ENCODE measurements around the gene UNC5A.
A peak's percentile ranks its signal among the peaks of the same experiment; 100 is the strongest.

Gene UNC5A

DNA sequence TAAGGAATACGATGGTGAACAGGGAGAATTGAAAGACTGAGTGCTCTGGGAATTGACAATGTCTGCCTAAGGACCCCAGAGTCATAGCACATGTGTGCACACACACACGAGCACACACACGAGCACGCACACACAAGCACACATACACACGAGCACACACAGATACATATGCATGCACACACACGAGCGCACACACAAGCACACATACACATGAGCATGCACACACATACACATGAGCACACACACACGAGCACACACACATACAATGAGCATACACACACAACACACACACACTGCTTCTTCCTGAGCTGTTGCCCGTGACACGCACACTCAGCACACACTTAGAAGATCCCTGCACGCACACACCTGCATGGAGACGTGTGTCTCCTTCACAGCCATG is 10.9 kb upstream of the UNC5A start:
- TF ChIP-seq, protein P1, sequence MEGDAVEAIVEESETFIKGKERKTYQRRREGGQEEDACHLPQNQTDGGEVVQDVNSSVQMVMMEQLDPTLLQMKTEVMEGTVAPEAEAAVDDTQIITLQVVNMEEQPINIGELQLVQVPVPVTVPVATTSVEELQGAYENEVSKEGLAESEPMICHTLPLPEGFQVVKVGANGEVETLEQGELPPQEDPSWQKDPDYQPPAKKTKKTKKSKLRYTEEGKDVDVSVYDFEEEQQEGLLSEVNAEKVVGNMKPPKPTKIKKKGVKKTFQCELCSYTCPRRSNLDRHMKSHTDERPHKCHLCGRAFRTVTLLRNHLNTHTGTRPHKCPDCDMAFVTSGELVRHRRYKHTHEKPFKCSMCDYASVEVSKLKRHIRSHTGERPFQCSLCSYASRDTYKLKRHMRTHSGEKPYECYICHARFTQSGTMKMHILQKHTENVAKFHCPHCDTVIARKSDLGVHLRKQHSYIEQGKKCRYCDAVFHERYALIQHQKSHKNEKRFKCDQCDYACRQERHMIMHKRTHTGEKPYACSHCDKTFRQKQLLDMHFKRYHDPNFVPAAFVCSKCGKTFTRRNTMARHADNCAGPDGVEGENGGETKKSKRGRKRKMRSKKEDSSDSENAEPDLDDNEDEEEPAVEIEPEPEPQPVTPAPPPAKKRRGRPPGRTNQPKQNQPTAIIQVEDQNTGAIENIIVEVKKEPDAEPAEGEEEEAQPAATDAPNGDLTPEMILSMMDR (IDR thresholded peaks at IDR 0.05; ENCODE audit: insufficient read depth, low read depth, low read length, missing control alignments): no peak
- H3K4me3 ChIP-seq (ENCODE audit: low read length): no peak overlapping the region
- no peak for DNase-seq (ENCODE audit: low read depth)

DNA sequence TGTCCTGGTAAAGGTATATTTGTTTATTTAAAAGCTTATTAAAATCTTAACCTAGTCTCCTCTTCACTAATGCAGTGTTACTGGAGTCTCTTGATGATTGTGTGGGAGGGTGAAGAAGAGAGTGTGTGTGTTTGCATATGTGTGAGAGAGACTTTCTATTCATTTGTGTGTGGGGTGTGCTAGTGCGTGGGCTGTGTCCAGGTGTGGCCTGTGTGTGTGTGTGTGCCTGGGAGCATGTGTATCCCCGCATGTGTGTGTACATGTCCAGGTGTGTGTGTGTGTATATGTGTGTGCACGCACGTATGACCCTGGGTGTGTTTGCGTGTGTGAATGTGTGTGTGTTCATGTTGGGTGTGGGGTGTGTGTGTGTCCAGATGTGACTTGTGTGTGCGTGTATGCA is 10.3 kb upstream of the UNC5A start:
- TF ChIP-seq, protein P1 (IDR thresholded peaks at IDR 0.05; ENCODE audit: insufficient read depth, low read depth, low read length, missing control alignments): no peak
- H3K4me3 ChIP-seq (ENCODE audit: low read length): no peak overlapping the region
- DNase-seq (ENCODE audit: low read depth): no peak

DNA sequence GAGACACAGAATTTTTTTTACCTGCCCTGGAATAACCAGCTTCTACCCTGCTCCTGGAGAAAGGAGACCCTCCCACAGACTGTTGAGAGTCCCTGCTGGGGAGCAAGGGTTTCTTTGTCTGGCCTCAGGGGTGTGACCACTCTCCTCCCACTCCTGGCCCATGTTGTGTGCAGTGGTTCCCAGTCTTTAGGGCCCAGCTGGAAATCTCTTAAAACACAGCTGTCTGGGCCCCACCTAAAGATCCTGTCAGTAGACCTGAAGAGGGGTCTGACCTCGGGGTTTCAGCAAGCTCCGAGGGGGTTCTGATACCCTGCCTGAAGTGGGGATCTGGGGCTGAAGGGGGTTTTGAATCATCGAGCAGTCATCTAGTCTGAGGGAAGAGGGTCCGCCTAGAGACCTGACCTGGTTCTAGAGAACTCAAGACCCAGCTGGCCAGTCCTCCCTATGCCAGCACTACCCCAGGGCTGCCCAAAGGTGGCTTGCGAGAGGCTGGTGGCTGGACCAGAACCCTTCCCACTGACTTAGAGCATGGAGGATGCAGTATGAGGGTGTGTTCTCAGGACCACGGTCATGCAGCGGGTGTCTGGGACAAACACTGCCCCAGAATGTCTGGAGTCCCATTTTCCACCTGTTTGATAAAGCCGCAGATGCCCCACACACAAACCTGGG is 8.1 kb upstream of the UNC5A start:
- TF ChIP-seq, protein P1 (IDR thresholded peaks at IDR 0.05; ENCODE audit: insufficient read depth, low read depth, low read length, missing control alignments): no peak
- no peak overlapping the region for H3K4me3 ChIP-seq (ENCODE audit: low read length)
- DNase-seq (ENCODE audit: low read depth): no peak

DNA sequence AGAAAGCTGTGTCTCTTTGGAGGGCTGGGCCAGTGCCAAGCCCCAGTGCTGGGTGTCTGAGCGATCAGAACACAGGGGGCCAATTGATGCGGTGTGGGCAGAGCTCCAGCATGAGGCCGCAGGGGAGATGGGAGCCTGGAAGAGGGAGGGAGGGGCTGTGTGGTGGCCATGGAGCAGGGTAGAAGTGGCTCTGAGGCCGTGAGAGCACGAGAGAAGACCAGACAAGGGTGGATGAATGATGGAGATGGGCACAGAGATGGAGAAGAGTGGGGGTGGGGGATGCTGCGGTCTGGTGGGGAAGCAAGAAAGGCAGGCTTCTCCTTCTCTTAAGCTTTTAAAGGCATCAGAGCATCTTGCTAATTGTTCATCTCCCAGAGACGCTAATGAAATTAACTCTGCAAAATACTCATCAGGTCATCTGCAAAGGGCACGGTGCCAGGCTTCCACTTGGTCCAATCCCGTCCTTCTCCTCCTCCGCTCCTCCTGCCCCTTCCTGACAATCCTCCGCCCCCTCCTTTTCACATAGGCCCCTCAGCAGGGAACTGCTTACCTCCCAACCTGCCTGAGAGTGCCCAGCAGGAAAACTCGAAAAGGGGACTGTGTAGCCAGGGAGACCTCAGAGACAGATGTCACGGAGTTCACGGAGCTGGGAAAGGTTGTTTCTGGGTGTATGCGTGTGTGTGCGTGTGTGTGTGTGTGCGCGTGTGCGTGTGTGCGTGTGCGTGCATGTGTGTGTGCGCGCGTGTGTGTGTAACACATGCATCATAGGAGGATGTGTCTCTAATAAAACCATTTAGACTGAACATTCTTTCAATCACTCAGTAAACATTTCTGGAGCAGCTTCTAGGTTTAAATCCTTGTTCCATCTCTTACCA is 7.1 kb upstream of the UNC5A start:
- TF ChIP-seq, protein P1 (IDR thresholded peaks at IDR 0.05; ENCODE audit: insufficient read depth, low read depth, low read length, missing control alignments): no peak
- no peak for DNase-seq (ENCODE audit: low read depth)
- H3K4me3 ChIP-seq (ENCODE audit: low read length): no peak overlapping the region

DNA sequence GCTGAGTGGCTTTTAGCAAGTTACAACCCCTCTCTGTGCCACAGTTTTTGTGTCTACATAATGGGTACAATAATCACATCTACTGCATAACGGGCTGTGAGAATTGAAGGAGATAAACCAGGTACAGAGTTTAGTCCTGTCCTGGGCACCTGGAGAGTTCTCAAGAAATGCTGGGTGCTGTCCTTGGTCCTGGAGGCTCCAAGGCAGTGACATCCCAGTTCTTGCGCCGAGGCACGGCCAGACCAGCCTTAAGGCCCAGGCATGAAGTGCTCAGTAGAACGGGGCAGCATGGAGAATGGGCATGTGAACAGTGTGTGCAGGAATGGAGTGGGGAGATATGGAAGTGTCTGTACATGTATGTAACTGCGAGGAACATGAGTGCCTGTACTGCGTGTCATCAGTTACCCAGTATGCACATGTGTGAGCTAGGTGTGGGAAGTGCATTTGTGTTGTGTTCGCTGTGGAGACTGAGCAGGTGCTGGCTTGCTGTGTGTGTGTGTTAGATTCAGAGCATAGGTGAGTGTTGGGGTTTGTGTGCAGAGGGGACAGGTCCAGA is 6.3 kb upstream of the UNC5A start:
- peak; percentile 73 for DNase-seq (ENCODE audit: low read depth)
- TF ChIP-seq, protein P1 (IDR thresholded peaks at IDR 0.05; ENCODE audit: insufficient read depth, low read depth, low read length, missing control alignments): no peak
- H3K4me3 ChIP-seq (ENCODE audit: low read length): no peak overlapping the region

DNA sequence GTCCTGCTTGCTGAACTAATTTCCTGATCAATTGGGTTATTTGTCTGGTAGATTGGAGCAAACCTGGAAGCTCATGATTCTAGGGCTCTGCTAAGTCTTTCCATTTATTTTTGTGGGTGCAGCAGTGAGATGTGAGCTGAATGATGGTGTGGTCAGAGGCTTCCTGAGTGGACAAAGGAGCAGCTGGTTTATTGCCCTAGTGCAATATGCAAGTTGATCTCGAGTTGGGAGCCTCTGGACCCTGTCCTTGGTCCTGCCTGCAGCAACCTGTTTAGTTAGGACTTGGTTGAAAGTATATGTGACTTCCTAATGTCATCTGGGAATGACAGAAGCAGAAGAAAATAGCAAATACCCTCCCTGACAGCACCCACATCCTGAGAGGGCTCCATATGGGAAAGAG is 4.2 kb upstream of the UNC5A start:
- no peak overlapping the region for H3K4me3 ChIP-seq (ENCODE audit: low read length)
- peak; percentile 41 for DNase-seq (ENCODE audit: low read depth)
- TF ChIP-seq, protein P1 (IDR thresholded peaks at IDR 0.05; ENCODE audit: insufficient read depth, low read depth, low read length, missing control alignments): no peak
